ENCODE measurements around the gene BAIAP2L1. TPM values are rescaled to one million over a fixed set of nuclear protein-coding genes. Genes with fewer than 3 reads are reported as not detected.

The BAIAP2L1 gene
- total and polyA plus RNA-seq, 2 of the 8 experiments (the other 6 are each of a cell fraction or from before 2014, with no cell fraction given), result 19.2 to 42.9 TPM

GRCh38 chr7:98242342-98242741 lies 158.5 kb downstream of the BAIAP2L1 start:
- Histone ChIP-seq H2BK120ac (replicated peaks; ENCODE audit: low read depth, low read length) (no peak overlapping the region), H3K4me3 (ENCODE audit: extremely low read depth in 1 of 4, insufficient read depth in 2 of 4, low read depth in 3 of 4, low read length in 4 of 4) (no peak overlapping the region), H3K79me2 (ENCODE audit: control insufficient read depth in 1 of 2, insufficient read depth in 2 of 2, low read length in 2 of 2) (no peaks in the 10 kb centered on the region), H3K9me3 (ENCODE audit: insufficient read depth in 2 of 2, low read depth in 1 of 2, low read length in 1 of 2) (no peaks in the 10 kb centered on the region), H3K56ac (replicated peaks; ENCODE audit: insufficient read length, low read depth, low read length) (no peak overlapping the region), H3K27ac (ENCODE audit: low read depth, low read length) (no peak overlapping the region), H2BK15ac (ENCODE audit: low read length) (no peak overlapping the region), H2BK20ac (ENCODE audit: low read length) (no peak overlapping the region), H3K4me2 (ENCODE audit: insufficient read depth in 1 of 2, low read depth in 2 of 2, low read length in 2 of 2) (no peak overlapping the region), H2BK5ac (ENCODE audit: low read depth, low read length) (no peak overlapping the region), H2AK5ac (ENCODE audit: low read depth, low read length) (no peak overlapping the region), H4K91ac (replicated peaks; ENCODE audit: insufficient read length, low read length) (no peak overlapping the region), H3K36me3 (ENCODE audit: control insufficient read depth in 2 of 4, insufficient read depth in 4 of 4, low read length in 3 of 4) (no peaks in the 10 kb centered on the region), H4K8ac (ENCODE audit: extremely low read depth, insufficient read depth, low read length) (no peak overlapping the region), H3K27me3 (replicated peaks in 1 of 4; ENCODE audit: control insufficient read depth in 3 of 4, extremely low read depth in 1 of 4, insufficient read depth in 3 of 4, low read length in 3 of 4) (no peaks in the 10 kb centered on the region), H2AFZ (ENCODE audit: low read length) (no peak overlapping the region), H3K9ac (replicated peaks in 1 of 4; ENCODE audit: extremely low read depth in 1 of 4, low read depth in 3 of 4, low read length in 3 of 4) (no peak overlapping the region), H2BK12ac (ENCODE audit: low read depth, low read length) (no peak overlapping the region), H3K4me1 (replicated peaks in 1 of 4; ENCODE audit: control insufficient read depth in 3 of 4, insufficient read depth in 4 of 4, low read length in 3 of 4) (peaks cover 0 to 6% (median 0%) of the 10 kb centered on the region in 4 experiments; a peak in 3 of 7 replicates), H3K14ac (ENCODE audit: insufficient read length) (no peak overlapping the region), H3K4ac (replicated peaks; ENCODE audit: insufficient read length, low read depth, low read length) (no peak overlapping the region), H4K5ac (ENCODE audit: insufficient read length, low read depth, low read length) (no peak overlapping the region), H3K23me2 (ENCODE audit: low read depth, low read length) (peaks cover 8% of the 10 kb centered on the region; the same call in 1 of the 2 replicates), H3K23ac (ENCODE audit: insufficient read length) (no peak overlapping the region), H3K18ac (ENCODE audit: extremely low read depth, low read length) (no peak overlapping the region), H4K20me1 (replicated peaks in 1 of 2; ENCODE audit: control insufficient read depth in 1 of 2, insufficient read depth in 2 of 2, low read length in 2 of 2) (peaks cover 0 to 3% of the 10 kb centered on the region in 2 experiments), H3K79me1 (ENCODE audit: low read depth, low read length) (no peaks in the 10 kb centered on the region)
- FAIRE-seq (no peak), DNase-seq (ENCODE audit: low read depth in 1 of 2, low spot score in 2 of 2) (no peak)
- no CpG with 5 or more reads among the region's 1 CpG for WGBS, 2 experiments (ENCODE audit: extremely low coverage in 1 of 2, insufficient coverage in 1 of 2, insufficient read length in 1 of 2, insufficient replicate concordance in 2 of 2, low coverage in 1 of 2, low lambda C conversion rate in 2 of 2, missing lambda C conversion rate in 1 of 2)
- POLR2A ChIA-PET (ENCODE audit: partially characterized antibody), result interaction anchor here (0.8 kb wide), 1 partner anchor 8 kb away, joined by 3 read pairs; no protein-coding TSS in a partner anchor
- CTCF ChIA-PET (ENCODE audit: partially characterized antibody), result interaction anchor here (0.6 to 2.3 kb wide), 11 partner anchors 8 to 221 kb away, joined by 3 to 15 read pairs (median 3); no protein-coding TSS in a partner anchor
- TF ChIP-seq SIRT6 (IDR thresholded peaks at IDR 0.05; ENCODE audit: low read length), result no peak
- TF ChIP-seq CHD2 (IDR thresholded peaks at IDR 0.05; ENCODE audit: low read length), result no peak
- TF ChIP-seq EGR1 (IDR thresholded peaks at IDR 0.05; ENCODE audit: borderline replicate concordance, low read depth, low read length), result no peak
- TF ChIP-seq CHD1 (IDR thresholded peaks at IDR 0.05; ENCODE audit: low read depth, low read length), result no peak
- TF ChIP-seq SIN3A (conservative IDR thresholded peaks at IDR 0.05 in 1 of 2, IDR thresholded peaks at IDR 0.05 in 1 of 2; ENCODE audit: low read depth in 1 of 2, low read length in 2 of 2), result no peak
- no peak for TF ChIP-seq SP1 (IDR thresholded peaks at IDR 0.05; ENCODE audit: low read depth, low read length)
- TF ChIP-seq MAFK (IDR thresholded peaks at IDR 0.05; ENCODE audit: low read depth, low read length), result no peak
- TF ChIP-seq RBBP5 (IDR thresholded peaks at IDR 0.05; ENCODE audit: borderline replicate concordance, low read depth, low read length), result no peak
- no peak for TF ChIP-seq YY1 (IDR thresholded peaks at IDR 0.05; ENCODE audit: low read depth, low read length)
- no peak for TF ChIP-seq JUND (IDR thresholded peaks at IDR 0.05; ENCODE audit: low read length)
- no peak for TF ChIP-seq TBP (IDR thresholded peaks at IDR 0.05; ENCODE audit: low read depth, low read length)
- TF ChIP-seq E2F6 (IDR thresholded peaks at IDR 0.05), result no peak
- no peak for TF ChIP-seq RNF2 (IDR thresholded peaks at IDR 0.05; ENCODE audit: borderline replicate concordance, low read depth, low read length, missing control alignments, poor library complexity, severe bottlenecking)
